Hematopoietic multipotent progenitor cell (in vitro differentiated cells): ENCODE data around the gene DDTL. TPM values are rescaled to one million over a fixed set of nuclear protein-coding genes. Genes with fewer than 3 reads are reported as not detected.
"Not testable (repeated sequence)": the region's sequence is repeated elsewhere in the genome, so short reads cannot be mapped to it uniquely, and the experiment has no call there.

ENCODE experiments used
- DNase-seq, 3 donors: peaks; one replicate each; pipeline ENCODE4 v3.0.0-alpha.2; 2011 to 2015; ENCODE audit warnings: low read depth in 2 of 3, low spot score in 2 of 3
- total RNA-seq: library from RNA; depleted of rRNA; stranded (reverse); fragments of >200 nt; gene quantifications from one replicate; pipeline ENCODE4 v1.2.3, GENCODE V29; 2012

Gene DDTL
- total RNA-seq = 4.0 TPM

- DNase-seq = not testable (repeated sequence)
These were observed at the start of gene DDTL for GRCh38 chr22:23966568-23966967. Gene DDTL (plus strand): TSS chr22:23966888. CDS start chr22:23966915, 27 bp downstream.

DNA sequence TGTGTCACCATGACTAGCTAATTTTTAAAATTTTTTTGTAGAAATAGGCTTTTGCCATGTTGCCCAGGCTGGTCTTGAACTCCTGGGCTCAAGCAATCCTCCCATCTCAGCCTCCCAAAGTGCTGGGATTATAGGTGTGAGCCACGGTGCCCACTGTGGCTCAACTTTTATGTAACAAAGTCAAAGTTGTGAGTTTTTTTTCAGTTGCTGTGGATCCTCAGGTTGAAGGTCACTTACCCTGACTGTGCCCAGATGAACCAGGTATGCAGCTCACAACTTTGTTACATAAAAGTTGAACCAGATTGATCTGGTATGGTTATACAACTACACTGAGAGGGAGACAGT is 46.4 kb upstream of the DDTL start:
- DNase-seq = not testable (repeated sequence)

DNA sequence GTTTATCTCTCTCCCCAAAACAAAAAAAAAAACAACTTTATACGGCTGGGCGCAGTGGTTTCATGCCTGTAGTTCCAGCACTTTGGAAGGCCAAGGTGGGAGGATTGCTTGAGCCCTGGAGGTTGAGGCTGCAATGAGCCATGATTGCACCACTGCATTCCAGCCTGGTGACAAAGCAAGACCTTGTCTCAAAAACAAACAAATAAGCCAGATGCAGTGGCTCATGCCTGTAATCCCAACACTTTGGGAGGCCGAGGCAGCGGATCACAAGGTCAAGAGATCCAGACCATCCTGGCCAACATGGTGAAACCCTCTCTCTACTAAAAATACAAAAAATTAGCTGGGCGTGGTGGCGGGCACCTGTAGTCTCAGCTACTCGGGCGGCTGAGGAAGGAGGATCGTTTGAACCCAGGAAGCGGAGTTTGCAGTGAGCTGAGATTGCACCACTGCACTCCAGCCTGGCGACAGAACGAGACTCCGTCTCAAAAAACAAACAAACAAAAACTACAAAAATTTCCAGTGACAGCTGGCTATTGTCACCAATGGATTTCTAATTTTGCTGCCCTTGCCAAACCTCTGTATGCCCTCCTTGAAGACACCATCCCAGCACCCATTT is 45.0 kb upstream of the DDTL start:
- DNase-seq = not testable (repeated sequence)

GRCh38 chr22:23922921-23923320 is 43.8 kb upstream of the DDTL start:
- DNase-seq = peak in 1 of 3 donors; percentile 68

- DNase-seq = peak in 1 of 3 donors; percentile 11
These were observed 41.6 kb upstream of the DDTL start for GRCh38 chr22:23925020-23925606.

- no peak for DNase-seq
These were observed 40.1 kb upstream of the DDTL start for GRCh38 chr22:23926561-23926960.

GRCh38 chr22:23938328-23939016 is 28.2 kb upstream of the DDTL start:
- DNase-seq = no peak

GRCh38 chr22:23939017-23939357 is 27.7 kb upstream of the DDTL start:
- DNase-seq = no peak

- not testable (repeated sequence) for DNase-seq
These were observed 26.5 kb upstream of the DDTL start for GRCh38 chr22:23940166-23940565.

GRCh38 chr22:23947391-23947790 is 19.3 kb upstream of the DDTL start:
- not testable (repeated sequence) for DNase-seq

- DNase-seq = not testable (repeated sequence)
These were observed 16.9 kb upstream of the DDTL start for GRCh38 chr22:23949764-23950163.

GRCh38 chr22:23951383-23951782 is 15.3 kb upstream of the DDTL start:
- DNase-seq = not testable (repeated sequence)

DNA sequence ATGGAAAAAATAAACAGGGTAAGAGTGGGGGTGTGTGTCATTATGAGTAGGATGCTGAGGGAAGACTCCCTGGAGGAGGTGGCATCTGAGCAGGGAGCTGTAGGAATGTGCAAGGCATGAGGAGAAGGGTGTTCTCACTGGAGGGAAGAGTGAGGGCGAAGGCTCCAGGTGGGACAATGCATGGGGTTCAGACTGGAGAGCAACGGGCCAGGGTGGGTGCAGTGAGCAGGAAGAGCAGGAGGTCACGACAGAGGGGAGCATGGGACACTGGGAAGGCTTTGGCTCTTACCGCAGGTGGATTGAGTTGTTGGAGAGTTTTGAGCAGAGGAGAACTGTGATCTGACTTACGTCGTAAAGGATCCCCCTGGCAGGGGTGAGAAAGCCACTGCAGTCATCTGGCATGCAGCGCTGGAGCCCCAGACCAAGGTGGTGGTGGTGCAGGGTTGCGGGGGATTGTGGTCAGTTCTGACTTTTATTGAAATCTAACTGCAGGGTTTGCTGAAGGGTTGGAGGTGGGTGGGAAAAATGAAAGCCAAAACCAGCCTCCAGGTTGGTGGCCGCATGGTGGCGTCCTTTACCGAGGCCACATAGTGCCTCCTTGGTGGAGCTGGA is 13.8 kb upstream of the DDTL start:
- DNase-seq = not testable (repeated sequence)

- not testable (repeated sequence) for DNase-seq
These were observed 13.2 kb upstream of the DDTL start for GRCh38 chr22:23953485-23953884.

GRCh38 chr22:23954193-23954990 is 12.3 kb upstream of the DDTL start:
- not testable (repeated sequence) for DNase-seq

DNA sequence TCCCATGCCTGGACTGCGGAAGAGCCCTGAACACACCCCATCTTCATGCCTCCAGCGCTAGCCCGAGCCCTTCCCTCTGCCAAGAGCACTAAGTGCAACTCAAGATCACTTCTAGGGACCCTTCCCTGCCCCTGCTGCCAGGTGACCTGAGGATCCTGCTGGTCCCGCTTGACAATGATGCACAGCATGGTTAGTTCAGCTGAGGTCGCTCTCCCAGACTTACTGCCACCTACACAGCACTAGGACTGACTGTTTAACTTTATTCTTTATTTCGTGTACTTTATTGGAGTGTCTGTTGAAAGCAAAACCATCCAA is 11.7 kb upstream of the DDTL start:
- not testable (repeated sequence) for DNase-seq

DNA sequence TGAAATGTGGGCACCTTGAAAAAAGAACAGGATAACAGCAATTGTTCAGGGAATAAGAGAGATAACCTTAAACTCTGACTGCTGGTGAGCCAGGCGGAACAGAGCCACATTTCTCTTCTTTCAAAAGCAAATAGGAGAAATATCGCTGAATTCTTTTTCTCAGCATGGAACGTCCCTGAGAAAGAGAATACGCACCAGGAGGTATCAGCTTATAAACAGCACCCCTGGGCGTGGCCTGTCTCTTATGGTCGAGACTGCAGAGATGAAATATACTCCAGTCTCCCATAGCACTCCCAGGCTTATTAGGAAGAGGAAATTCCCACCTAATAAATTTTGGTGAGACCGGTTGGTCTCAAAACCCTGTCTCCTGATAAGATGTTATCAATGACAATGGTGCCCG is 10.8 kb upstream of the DDTL start:
- DNase-seq = not testable (repeated sequence)

DNA sequence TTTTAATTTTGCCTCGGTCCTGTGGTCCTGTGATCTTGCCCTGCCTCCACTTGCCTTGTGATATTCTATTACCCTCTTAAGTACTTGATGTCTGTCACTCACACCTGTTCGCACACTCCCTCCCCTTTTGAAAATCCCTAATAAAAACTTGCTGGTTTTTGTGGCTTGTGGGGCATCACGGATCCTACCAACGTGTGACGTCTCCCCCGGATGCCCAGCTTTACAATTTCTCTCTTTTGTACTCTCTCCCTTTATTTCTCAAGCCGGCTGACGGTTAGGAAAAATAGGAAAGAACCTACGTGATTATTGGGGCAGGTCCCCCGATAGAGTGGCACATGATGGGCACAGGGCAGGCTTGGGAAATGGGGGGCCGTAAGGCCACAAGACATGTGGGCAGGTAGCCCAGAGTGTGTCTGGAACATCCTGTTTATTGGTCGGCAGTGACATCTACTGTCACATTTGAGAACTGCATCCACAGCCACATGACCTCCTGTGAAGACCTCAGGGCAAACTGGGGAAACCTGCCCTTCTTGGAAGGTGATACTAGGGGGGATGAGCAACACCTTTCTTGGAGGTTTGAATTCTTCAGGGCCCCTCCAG is 10.3 kb upstream of the DDTL start:
- peak; percentile 61 to 82 (median 63) for DNase-seq

- not testable (repeated sequence) for DNase-seq
These were observed 5.5 kb upstream of the DDTL start, which contains the start of gene GSTT2B for GRCh38 chr22:23961084-23961771. Gene GSTT2B (minus strand): TSS chr22:23961195. CDS start chr22:23961131, 64 bp downstream.

- DNase-seq = not testable (repeated sequence)
These were observed 594 bp upstream of the DDTL start for GRCh38 chr22:23966094-23966493.
